ENCODE data around the gene SBF2. TPM values are rescaled to one million over a fixed set of nuclear protein-coding genes. Genes with fewer than 3 reads are reported as not detected.
A peak's percentile ranks its signal among the peaks of the same experiment; 100 is the strongest.

The SBF2 gene
- total and polyA plus RNA-seq, 2 donors: 8.1 to 10.2 TPM

DNA sequence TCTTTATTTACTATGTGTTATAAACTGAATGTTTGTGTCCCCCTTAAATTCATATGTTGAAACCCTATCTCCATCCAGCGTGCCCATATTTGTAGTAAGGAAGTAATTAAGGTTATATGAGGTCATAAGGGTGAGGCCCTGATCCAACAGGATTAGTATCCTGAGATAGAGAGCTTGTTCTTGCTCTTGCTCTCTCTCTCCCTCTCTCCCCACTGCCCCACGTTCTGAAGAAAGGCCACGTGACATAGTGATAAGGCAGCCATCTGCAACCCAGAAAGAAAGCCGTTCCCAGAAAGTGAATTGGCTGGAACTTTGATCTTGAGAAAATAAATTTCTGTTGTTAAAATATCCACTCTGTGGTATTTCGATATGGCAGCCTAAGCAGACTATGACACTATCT lies 417.7 kb downstream of the SBF2 start:
- Histone ChIP-seq H3K4me3 (ENCODE audit: low read length in 2 of 2) (no peak overlapping the region), H3K9me3 (ENCODE audit: control insufficient read depth in 2 of 2, insufficient read depth in 1 of 2, low read length in 1 of 2) (no peaks in the 10 kb centered on the region), H3K27me3 (ENCODE audit: control insufficient read depth in 2 of 2, insufficient read depth in 1 of 2, low read length in 1 of 2) (no peaks in the 10 kb centered on the region), H3K4me1 (ENCODE audit: control insufficient read depth in 2 of 2, insufficient read depth in 2 of 2, low read length in 2 of 2) (no peaks in the 10 kb centered on the region), H3K36me3 (ENCODE audit: control insufficient read depth in 2 of 2, insufficient read depth in 2 of 2, low read length in 1 of 2) (no peaks in the 10 kb centered on the region), H3K27ac (ENCODE audit: low read depth in 1 of 2, low read length in 1 of 2) (no peak overlapping the region)
- WGBS: 97% methylated on average over 5 of the region's 5 CpGs
- DNase-seq (ENCODE audit: low read depth in 6 of 9, low spot score in 9 of 9): no peak

- Histone ChIP-seq H3K9me3 (ENCODE audit: control insufficient read depth in 2 of 2, insufficient read depth in 1 of 2, low read length in 1 of 2) (no peaks in the 10 kb centered on the region), H3K27ac (ENCODE audit: low read depth in 1 of 2, low read length in 1 of 2) (no peak overlapping the region), H3K27me3 (ENCODE audit: control insufficient read depth in 2 of 2, insufficient read depth in 1 of 2, low read length in 1 of 2) (no peaks in the 10 kb centered on the region), H3K36me3 (ENCODE audit: control insufficient read depth in 2 of 2, insufficient read depth in 2 of 2, low read length in 1 of 2) (no peaks in the 10 kb centered on the region), H3K4me1 (ENCODE audit: control insufficient read depth in 2 of 2, insufficient read depth in 2 of 2, low read length in 2 of 2) (no peaks in the 10 kb centered on the region), H3K4me3 (ENCODE audit: low read length in 2 of 2) (no peak overlapping the region)
- DNase-seq (ENCODE audit: low read depth in 6 of 9, low spot score in 9 of 9): no peak
- WGBS: 95% methylated on average over 6 of the region's 6 CpGs
Measured at GRCh38 chr11:9875862-9876261, 418.2 kb downstream of the SBF2 start.

- WGBS: 98% methylated on average over 1 of the region's 1 CpG
- no peak overlapping the region for H3K4me3 ChIP-seq (ENCODE audit: low read length in 2 of 2)
- DNase-seq (ENCODE audit: low read depth in 6 of 9, low spot score in 9 of 9): no peak
- no peaks in the 10 kb centered on the region for H3K27me3 ChIP-seq (ENCODE audit: control insufficient read depth in 2 of 2, insufficient read depth in 1 of 2, low read length in 1 of 2)
- no peaks in the 10 kb centered on the region for H3K9me3 ChIP-seq (ENCODE audit: control insufficient read depth in 2 of 2, insufficient read depth in 1 of 2, low read length in 1 of 2)
- no peak overlapping the region for H3K27ac ChIP-seq (ENCODE audit: low read depth in 1 of 2, low read length in 1 of 2)
- no peaks in the 10 kb centered on the region for H3K4me1 ChIP-seq (ENCODE audit: control insufficient read depth in 2 of 2, insufficient read depth in 2 of 2, low read length in 2 of 2)
- H3K36me3 ChIP-seq (ENCODE audit: control insufficient read depth in 2 of 2, insufficient read depth in 2 of 2, low read length in 1 of 2): no peaks in the 10 kb centered on the region
Measured at GRCh38 chr11:9875399-9875798, 418.6 kb downstream of the SBF2 start.

GRCh38 chr11:9874466-9874865 lies 419.6 kb downstream of the SBF2 start:
- Histone ChIP-seq H3K4me1 (ENCODE audit: control insufficient read depth in 2 of 2, insufficient read depth in 2 of 2, low read length in 2 of 2) (no peaks in the 10 kb centered on the region), H3K27me3 (ENCODE audit: control insufficient read depth in 2 of 2, insufficient read depth in 1 of 2, low read length in 1 of 2) (no peaks in the 10 kb centered on the region), H3K27ac (ENCODE audit: low read depth in 1 of 2, low read length in 1 of 2) (no peak overlapping the region), H3K4me3 (ENCODE audit: low read length in 2 of 2) (no peak overlapping the region), H3K36me3 (ENCODE audit: control insufficient read depth in 2 of 2, insufficient read depth in 2 of 2, low read length in 1 of 2) (no peaks in the 10 kb centered on the region), H3K9me3 (ENCODE audit: control insufficient read depth in 2 of 2, insufficient read depth in 1 of 2, low read length in 1 of 2) (no peaks in the 10 kb centered on the region)
- no peak for DNase-seq (ENCODE audit: low read depth in 6 of 9, low spot score in 9 of 9)

DNA sequence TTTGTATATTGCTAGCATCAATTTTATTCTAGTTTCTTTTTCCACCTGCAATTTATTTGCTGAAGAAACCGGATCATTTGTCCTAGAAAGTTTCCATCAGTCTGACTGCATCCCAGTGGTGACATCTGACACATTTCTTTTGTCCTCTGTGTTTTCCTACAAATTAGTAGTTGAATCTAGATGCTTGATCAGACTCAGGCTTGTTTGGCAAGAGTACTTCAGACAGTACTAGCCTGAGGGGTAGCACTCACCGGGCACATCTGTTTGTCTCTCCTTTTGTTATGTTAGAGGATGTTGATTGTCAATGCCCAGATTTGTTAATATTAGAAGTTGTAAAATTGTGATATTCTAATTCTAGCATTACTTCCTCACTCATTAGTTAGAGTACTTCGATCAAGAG lies 425.4 kb downstream of the SBF2 start:
- H3K36me3 ChIP-seq (ENCODE audit: control insufficient read depth in 2 of 2, insufficient read depth in 2 of 2, low read length in 1 of 2): no peaks in the 10 kb centered on the region
- H3K27me3 ChIP-seq (ENCODE audit: control insufficient read depth in 2 of 2, insufficient read depth in 1 of 2, low read length in 1 of 2): no peaks in the 10 kb centered on the region
- H3K27ac ChIP-seq (ENCODE audit: low read depth in 1 of 2, low read length in 1 of 2): no peak overlapping the region
- WGBS: 98% methylated on average over 3 of the region's 3 CpGs
- H3K9me3 ChIP-seq (ENCODE audit: control insufficient read depth in 2 of 2, insufficient read depth in 1 of 2, low read length in 1 of 2): no peaks in the 10 kb centered on the region
- H3K4me3 ChIP-seq (ENCODE audit: low read length in 2 of 2): no peak overlapping the region
- DNase-seq (ENCODE audit: low read depth in 6 of 9, low spot score in 9 of 9): no peak
- no peaks in the 10 kb centered on the region for H3K4me1 ChIP-seq (ENCODE audit: control insufficient read depth in 2 of 2, insufficient read depth in 2 of 2, low read length in 2 of 2)

- WGBS: 86% methylated on average over 2 of the region's 2 CpGs
Measured at GRCh38 chr11:9862981-9863380, 431.0 kb downstream of the SBF2 start.

DNA sequence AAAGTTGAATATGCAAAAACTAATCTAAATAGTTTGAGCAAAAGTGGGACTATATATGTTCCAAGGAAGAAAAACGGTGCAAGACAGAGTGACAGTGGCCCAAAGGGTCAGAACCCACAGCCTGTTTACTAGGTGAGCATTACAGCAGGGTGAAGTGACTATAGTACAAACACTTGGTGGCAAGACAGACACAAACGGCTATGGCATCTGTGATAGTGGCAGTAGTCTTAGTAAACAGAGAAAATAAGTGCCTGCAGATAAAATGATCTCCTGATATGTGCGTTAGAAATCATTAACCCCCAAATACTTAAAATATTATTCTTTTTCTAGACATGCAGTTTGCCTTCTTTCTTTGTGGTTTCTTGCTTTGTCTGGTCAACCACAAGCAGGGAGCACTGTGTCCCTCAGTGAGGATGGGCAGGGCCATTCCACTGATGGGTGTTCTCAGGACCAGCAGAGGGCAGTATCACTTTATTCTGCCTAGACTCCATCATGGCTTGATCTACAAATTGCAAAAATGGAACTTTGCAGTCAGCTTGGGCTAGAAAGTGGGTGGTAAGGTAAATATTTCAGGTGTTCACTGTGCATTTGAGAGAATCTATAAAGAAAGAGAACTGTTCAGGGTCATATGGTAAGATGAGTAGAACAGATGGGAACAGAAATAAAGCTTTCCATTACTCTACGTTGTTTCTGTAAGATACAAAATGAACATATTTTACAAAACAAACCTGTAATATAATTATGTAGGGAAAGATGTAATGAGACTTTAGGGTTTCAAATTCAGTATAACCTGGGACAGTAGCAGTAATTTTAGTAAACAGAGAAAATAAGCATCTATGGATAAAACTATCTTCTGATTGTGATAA lies 431.9 kb downstream of the SBF2 start:
- 86% methylated on average over 4 of the region's 4 CpGs for WGBS
- peaks cover 2 to 3% of the 10 kb centered on the region in 2 donors for H3K4me1 ChIP-seq (ENCODE audit: control insufficient read depth in 2 of 2, insufficient read depth in 2 of 2, low read length in 2 of 2)
- H3K4me3 ChIP-seq (ENCODE audit: low read length in 2 of 2): no peak overlapping the region
- DNase-seq (ENCODE audit: low read depth in 6 of 9, low spot score in 9 of 9): peak in 8 of 9 donors; percentile 23 to 68 (median 34)
- no peaks in the 10 kb centered on the region for H3K27me3 ChIP-seq (ENCODE audit: control insufficient read depth in 2 of 2, insufficient read depth in 1 of 2, low read length in 1 of 2)
- H3K27ac ChIP-seq (ENCODE audit: low read depth in 1 of 2, low read length in 1 of 2): no peak overlapping the region
- H3K36me3 ChIP-seq (ENCODE audit: control insufficient read depth in 2 of 2, insufficient read depth in 2 of 2, low read length in 1 of 2): no peaks in the 10 kb centered on the region
- no peaks in the 10 kb centered on the region for H3K9me3 ChIP-seq (ENCODE audit: control insufficient read depth in 2 of 2, insufficient read depth in 1 of 2, low read length in 1 of 2)

More at GRCh38 chr11:9862981-9863380, 431.0 kb downstream of the SBF2 start:
- DNase-seq (ENCODE audit: low read depth in 6 of 9, low spot score in 9 of 9): no peak
- no peaks in the 10 kb centered on the region for H3K27me3 ChIP-seq (ENCODE audit: control insufficient read depth in 2 of 2, insufficient read depth in 1 of 2, low read length in 1 of 2)
- H3K36me3 ChIP-seq (ENCODE audit: control insufficient read depth in 2 of 2, insufficient read depth in 2 of 2, low read length in 1 of 2): no peaks in the 10 kb centered on the region
- peaks cover 2 to 3% of the 10 kb centered on the region in 2 donors for H3K4me1 ChIP-seq (ENCODE audit: control insufficient read depth in 2 of 2, insufficient read depth in 2 of 2, low read length in 2 of 2)
- no peak overlapping the region for H3K27ac ChIP-seq (ENCODE audit: low read depth in 1 of 2, low read length in 1 of 2)
- no peaks in the 10 kb centered on the region for H3K9me3 ChIP-seq (ENCODE audit: control insufficient read depth in 2 of 2, insufficient read depth in 1 of 2, low read length in 1 of 2)
- no peak overlapping the region for H3K4me3 ChIP-seq (ENCODE audit: low read length in 2 of 2)

DNA sequence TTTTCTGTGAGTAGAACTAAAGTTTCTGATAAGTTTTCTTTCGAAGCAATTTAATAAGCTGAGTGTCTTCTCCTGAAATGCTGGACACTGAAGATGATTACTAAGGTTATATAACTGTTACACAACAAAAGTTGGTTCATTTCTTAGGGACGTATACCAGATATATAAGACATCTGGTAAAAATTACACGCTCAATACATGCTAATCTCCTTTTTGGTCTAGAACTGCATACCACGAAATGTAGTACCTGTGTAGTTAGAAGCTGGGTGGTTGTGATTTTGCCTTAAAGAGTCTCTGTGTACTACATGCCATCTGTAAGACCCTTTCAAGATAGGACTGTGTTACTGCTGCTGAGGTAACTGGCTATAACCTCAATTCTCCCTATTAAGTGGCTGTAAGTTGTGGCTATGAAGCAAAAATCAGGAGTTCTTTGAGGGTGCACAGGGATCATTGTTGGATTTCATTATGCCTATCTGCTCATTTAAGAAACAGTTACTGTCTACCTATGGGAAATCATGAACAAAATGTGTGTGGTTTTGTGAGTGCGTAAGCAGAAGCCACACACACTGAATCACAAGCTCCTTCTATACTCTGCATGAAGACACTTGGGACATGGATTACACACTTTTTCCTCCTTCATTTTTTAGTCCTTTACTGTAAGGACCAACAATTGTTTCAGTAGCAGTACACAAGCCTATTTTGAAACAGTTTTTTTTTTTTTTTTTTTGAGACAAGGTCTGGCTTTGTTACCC lies 434.3 kb downstream of the SBF2 start:
- Histone ChIP-seq H3K4me1 (ENCODE audit: control insufficient read depth in 2 of 2, insufficient read depth in 2 of 2, low read length in 2 of 2) (peaks cover 2 to 3% of the 10 kb centered on the region in 2 donors), H3K9me3 (ENCODE audit: control insufficient read depth in 2 of 2, insufficient read depth in 1 of 2, low read length in 1 of 2) (no peaks in the 10 kb centered on the region), H3K27me3 (ENCODE audit: control insufficient read depth in 2 of 2, insufficient read depth in 1 of 2, low read length in 1 of 2) (no peaks in the 10 kb centered on the region), H3K27ac (ENCODE audit: low read depth in 1 of 2, low read length in 1 of 2) (no peak overlapping the region), H3K36me3 (ENCODE audit: control insufficient read depth in 2 of 2, insufficient read depth in 2 of 2, low read length in 1 of 2) (peaks cover 0 to 4% of the 10 kb centered on the region in 2 donors), H3K4me3 (ENCODE audit: low read length in 2 of 2) (no peak overlapping the region)
- 94% methylated on average over 5 of the region's 5 CpGs for WGBS
- DNase-seq (ENCODE audit: low read depth in 6 of 9, low spot score in 9 of 9): peak in 2 of 9 donors; percentile 4 to 40

- DNase-seq (ENCODE audit: low read depth in 6 of 9, low spot score in 9 of 9): peak in 3 of 9 donors; percentile 12 to 55 (median 13)
- Histone ChIP-seq H3K4me1 (ENCODE audit: control insufficient read depth in 2 of 2, insufficient read depth in 2 of 2, low read length in 2 of 2) (peaks cover 2 to 3% of the 10 kb centered on the region in 2 donors), H3K27ac (ENCODE audit: low read depth in 1 of 2, low read length in 1 of 2) (peak overlapping the region in 1 of 2 donors; percentile 23), H3K27me3 (ENCODE audit: control insufficient read depth in 2 of 2, insufficient read depth in 1 of 2, low read length in 1 of 2) (no peaks in the 10 kb centered on the region), H3K36me3 (ENCODE audit: control insufficient read depth in 2 of 2, insufficient read depth in 2 of 2, low read length in 1 of 2) (peaks cover 0 to 4% of the 10 kb centered on the region in 2 donors), H3K9me3 (ENCODE audit: control insufficient read depth in 2 of 2, insufficient read depth in 1 of 2, low read length in 1 of 2) (no peaks in the 10 kb centered on the region), H3K4me3 (ENCODE audit: low read length in 2 of 2) (no peak overlapping the region)
- 17% methylated on average over 2 of the region's 2 CpGs for WGBS
Measured at GRCh38 chr11:9858822-9859221, 435.2 kb downstream of the SBF2 start.

All from thymus (tissue), 11 donors.